Fibroblast of gingiva (primary cell): ENCODE measurements around the gene MRPL22.
A peak's percentile ranks its signal among the peaks of the same experiment; 100 is the strongest.
"Not testable (repeated sequence)": the region's sequence is repeated elsewhere in the genome, so short reads cannot be mapped to it uniquely, and the experiment has no call there.

Source experiments
- DNase-seq: peaks from one replicate; pipeline ENCODE4 v3.0.0-alpha.2; 2011; ENCODE audit warnings: low read depth

Gene MRPL22

GRCh38 chr5:154940772-154941620 is at the start of gene MRPL22:
MRPL22 (plus strand) TSS chr5:154941073; CDS start chr5:154941111, 38 bp downstream.
- peak; percentile 91 for DNase-seq

GRCh38 chr5:154892369-154892771 is 48.5 kb upstream of the MRPL22 start:
- no peak for DNase-seq

GRCh38 chr5:154893381-154893780 is 47.5 kb upstream of the MRPL22 start:
- DNase-seq, result no peak

GRCh38 chr5:154895606-154896561 is 45.0 kb upstream of the MRPL22 start:
- DNase-seq, result no peak

- no peak for DNase-seq
These were observed 44.2 kb upstream of the MRPL22 start for GRCh38 chr5:154896562-154897165.

- peak; percentile 58 for DNase-seq
These were observed 42.7 kb upstream of the MRPL22 start for GRCh38 chr5:154898210-154898609.

GRCh38 chr5:154899151-154899816 is 41.6 kb upstream of the MRPL22 start:
- DNase-seq, result peak; percentile 91

GRCh38 chr5:154900066-154900465 is 40.8 kb upstream of the MRPL22 start:
- DNase-seq, result peak; percentile 61

GRCh38 chr5:154901276-154901675 is 39.6 kb upstream of the MRPL22 start:
- DNase-seq, result peak; percentile 74

GRCh38 chr5:154901913-154902312 is 39.0 kb upstream of the MRPL22 start:
- no peak for DNase-seq

GRCh38 chr5:154905601-154906000 is 35.3 kb upstream of the MRPL22 start:
- peak; percentile 55 for DNase-seq

GRCh38 chr5:154916874-154917273 is 24.0 kb upstream of the MRPL22 start:
- DNase-seq, result no peak

GRCh38 chr5:154917757-154918156 is 23.1 kb upstream of the MRPL22 start:
- DNase-seq, result no peak

GRCh38 chr5:154923441-154924430 is 17.1 kb upstream of the MRPL22 start:
- peak; percentile 56 for DNase-seq

GRCh38 chr5:154933537-154933936 is 7.3 kb upstream of the MRPL22 start:
- no peak for DNase-seq

- DNase-seq, result no peak
These were observed 6.0 kb upstream of the MRPL22 start for GRCh38 chr5:154934881-154935280.

GRCh38 chr5:154937186-154937717 is 3.6 kb upstream of the MRPL22 start:
- no peak for DNase-seq

GRCh38 chr5:154937718-154938466 is 3.0 kb upstream of the MRPL22 start, which contains the start of gene GEMIN5:
GEMIN5 (minus strand) TSS chr5:154938211; CDS start chr5:154938133, 78 bp downstream.
- DNase-seq, result peak; percentile 75

GRCh38 chr5:154939387-154939786 is 1.5 kb upstream of the MRPL22 start:
- not testable (repeated sequence) for DNase-seq
